ENCODE measurements around the gene CACNB4.
"Not testable (repeated sequence)": the region's sequence is repeated elsewhere in the genome, so short reads cannot be mapped to it uniquely, and the experiment has no call there.

The CACNB4 gene

DNA sequence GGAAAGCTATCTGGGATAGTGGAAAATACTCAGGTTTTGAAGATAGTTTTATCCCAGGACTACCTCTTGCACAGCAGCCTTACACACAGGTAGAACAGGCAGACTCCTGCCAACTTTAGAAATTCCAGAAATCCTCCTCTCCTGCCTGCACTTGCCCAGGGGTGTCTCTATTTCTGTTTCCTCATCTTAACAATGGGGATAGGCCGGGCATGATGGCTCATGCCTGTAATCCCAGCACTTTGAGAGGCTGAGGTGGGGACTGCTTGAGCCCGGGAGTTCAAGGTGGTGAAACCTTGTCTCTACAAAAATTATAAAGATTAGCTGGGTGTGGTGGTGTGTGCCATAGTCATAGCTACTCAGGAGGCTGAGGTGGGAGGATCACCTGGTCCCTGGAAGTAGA lies 153.7 kb downstream of the CACNB4 start:
- TF ChIP-seq, protein P1, sequence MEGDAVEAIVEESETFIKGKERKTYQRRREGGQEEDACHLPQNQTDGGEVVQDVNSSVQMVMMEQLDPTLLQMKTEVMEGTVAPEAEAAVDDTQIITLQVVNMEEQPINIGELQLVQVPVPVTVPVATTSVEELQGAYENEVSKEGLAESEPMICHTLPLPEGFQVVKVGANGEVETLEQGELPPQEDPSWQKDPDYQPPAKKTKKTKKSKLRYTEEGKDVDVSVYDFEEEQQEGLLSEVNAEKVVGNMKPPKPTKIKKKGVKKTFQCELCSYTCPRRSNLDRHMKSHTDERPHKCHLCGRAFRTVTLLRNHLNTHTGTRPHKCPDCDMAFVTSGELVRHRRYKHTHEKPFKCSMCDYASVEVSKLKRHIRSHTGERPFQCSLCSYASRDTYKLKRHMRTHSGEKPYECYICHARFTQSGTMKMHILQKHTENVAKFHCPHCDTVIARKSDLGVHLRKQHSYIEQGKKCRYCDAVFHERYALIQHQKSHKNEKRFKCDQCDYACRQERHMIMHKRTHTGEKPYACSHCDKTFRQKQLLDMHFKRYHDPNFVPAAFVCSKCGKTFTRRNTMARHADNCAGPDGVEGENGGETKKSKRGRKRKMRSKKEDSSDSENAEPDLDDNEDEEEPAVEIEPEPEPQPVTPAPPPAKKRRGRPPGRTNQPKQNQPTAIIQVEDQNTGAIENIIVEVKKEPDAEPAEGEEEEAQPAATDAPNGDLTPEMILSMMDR (IDR thresholded peaks at IDR 0.05; ENCODE audit: borderline replicate concordance, insufficient read depth, low read depth, low read length) = no peak

DNA sequence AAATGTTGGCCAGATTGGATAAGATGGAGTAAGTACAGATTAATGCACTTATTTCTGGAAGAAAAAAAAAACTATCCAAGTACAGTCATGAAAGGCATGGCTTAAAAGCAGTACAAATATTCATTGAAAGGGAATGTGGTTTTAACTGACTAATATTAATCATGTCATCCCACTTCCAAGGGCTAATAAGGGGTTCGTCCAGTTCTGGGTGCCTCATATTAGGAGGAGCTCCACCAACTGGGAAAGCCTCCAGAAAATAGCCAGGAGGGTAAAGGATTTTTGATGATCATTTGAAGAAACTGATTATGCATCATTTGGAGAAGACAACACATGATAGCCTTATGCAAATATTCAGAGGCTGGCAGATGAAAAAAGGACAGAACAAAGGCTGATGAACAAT lies 155.4 kb downstream of the CACNB4 start:
- TF ChIP-seq, protein P1 (IDR thresholded peaks at IDR 0.05; ENCODE audit: borderline replicate concordance, insufficient read depth, low read depth, low read length) = no peak
- no peak overlapping the region for H3K4me3 ChIP-seq (ENCODE audit: low read depth, low read length)

More for the DNA sequence above, 153.7 kb downstream of the CACNB4 start:
- no peak overlapping the region for H3K4me3 ChIP-seq (ENCODE audit: low read depth, low read length)

DNA sequence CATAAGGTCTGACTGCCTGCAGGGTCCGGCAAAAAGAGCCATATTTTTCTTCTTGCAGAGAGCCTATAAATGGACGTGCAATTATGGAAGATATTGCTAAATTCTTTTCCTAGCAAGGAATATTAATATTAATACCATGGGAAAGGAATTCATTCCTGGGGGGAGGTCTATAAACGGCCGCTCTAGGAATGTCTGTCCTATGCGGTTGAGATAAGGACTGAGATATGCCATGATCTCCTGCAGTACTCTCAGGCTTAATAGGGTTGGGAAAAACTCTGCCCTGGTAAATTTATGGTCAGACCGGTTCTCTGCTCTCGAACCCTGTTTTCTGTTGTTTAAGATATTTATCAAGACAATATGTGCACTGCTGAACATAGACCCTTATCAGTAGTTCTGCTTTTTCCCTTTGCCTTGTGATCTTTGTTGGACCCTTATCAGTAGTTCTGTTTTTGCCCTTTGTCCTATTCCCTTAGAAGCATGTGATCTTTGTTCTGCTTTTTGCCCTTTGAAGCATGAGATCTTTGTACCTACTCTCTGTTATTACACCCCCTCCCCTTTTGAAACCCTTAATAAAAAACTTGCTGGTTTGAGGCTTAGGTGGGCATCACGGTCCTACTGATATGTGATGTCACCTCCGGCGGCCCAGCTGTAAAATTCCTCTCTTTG lies 156.2 kb downstream of the CACNB4 start:
- not testable (repeated sequence) for H3K4me3 ChIP-seq (ENCODE audit: low read depth, low read length)

DNA sequence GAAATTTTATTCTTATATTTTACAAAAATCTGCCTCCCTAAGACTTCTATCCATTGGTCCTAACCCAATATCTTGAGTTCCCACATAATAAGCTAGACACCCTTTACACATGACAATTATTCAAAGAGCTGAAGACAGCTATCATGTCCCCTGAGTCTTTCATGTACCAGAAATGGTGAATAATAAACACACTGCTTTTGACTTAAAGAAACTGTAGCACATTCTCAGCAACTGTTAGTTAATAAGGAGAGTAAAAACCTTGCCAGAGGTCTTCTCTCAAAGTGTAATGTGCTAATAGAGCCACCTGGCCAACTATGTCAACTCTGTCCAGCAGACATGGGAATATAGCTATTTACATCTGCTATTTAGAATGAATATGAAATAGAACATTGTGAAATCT lies 160.9 kb downstream of the CACNB4 start:
- no peak overlapping the region for H3K4me3 ChIP-seq (ENCODE audit: low read depth, low read length)
- TF ChIP-seq, protein P1 (IDR thresholded peaks at IDR 0.05; ENCODE audit: borderline replicate concordance, insufficient read depth, low read depth, low read length) = no peak

DNA sequence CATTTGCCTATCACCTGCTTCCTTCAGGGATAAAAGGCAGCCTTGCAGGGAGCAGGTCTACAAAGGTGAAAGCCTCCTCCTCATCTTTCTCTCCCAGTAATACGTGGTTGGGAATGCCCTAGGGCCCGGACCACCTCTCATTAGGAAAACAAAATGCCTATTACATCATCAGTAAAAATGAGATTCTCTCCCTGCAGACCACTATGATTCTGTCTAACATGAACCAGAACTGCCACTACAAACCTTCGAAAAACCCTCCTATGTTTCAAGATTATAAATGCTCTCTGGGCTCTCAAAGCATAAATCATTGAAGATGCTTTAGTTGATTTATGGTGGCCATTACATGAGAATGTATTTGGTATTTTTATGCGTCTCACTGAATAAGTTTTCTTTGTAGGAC lies 162.2 kb downstream of the CACNB4 start:
- TF ChIP-seq, protein P1 (IDR thresholded peaks at IDR 0.05; ENCODE audit: borderline replicate concordance, insufficient read depth, low read depth, low read length) = no peak
- H3K4me3 ChIP-seq (ENCODE audit: low read depth, low read length) = no peak overlapping the region

DNA sequence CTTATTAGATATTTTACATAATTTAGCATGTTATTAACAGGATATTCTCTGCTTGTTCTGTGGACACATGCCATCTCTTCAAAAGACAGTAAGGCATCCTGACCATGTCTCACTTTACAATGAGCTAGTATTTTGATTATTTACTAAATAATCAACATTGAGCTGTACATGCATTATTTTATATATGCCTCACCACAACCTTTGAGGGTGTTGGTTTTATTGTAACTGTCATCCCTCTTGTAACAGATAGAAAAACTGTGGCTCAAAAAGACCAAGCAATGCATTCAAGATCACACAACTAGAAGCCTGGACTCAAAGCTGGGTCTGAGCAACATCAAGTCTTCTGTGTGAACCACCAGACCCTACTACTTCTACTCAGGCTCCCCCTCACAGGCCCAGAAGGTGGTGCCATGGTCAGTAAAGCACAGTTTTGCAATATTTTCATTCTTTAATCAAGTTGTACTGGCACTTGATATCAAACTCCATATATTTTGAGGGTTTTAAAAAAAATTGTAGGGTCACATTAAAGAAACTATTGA lies 165.5 kb downstream of the CACNB4 start:
- H3K4me3 ChIP-seq (ENCODE audit: low read depth, low read length) = no peak overlapping the region
- TF ChIP-seq, protein P1 (IDR thresholded peaks at IDR 0.05; ENCODE audit: borderline replicate concordance, insufficient read depth, low read depth, low read length) = no peak

DNA sequence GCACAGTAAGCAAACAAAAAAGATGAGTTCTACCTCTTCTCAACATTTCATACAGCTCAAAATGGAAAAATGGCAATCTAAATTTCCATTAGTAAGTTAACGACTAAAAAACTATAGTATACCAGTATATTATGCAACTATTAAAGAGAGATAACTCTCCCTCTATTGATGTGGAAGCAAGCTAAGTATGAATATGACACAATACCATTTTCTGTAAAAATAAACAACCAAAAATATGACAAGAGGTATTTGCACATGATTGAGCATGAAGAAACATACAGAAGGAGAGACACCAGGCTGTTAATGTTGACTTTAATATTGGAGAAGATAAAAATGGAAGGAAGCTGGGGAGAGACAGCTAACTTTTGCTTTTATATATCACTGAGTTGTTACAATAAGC lies 167.1 kb downstream of the CACNB4 start:
- H3K4me3 ChIP-seq (ENCODE audit: low read depth, low read length) = no peak overlapping the region
- TF ChIP-seq, protein P1 (IDR thresholded peaks at IDR 0.05; ENCODE audit: borderline replicate concordance, insufficient read depth, low read depth, low read length) = no peak
